MCF 10A (cell line): ENCODE measurements around the gene ANP32A. TPM values are rescaled to one million over a fixed set of nuclear protein-coding genes. Genes with fewer than 3 reads are reported as not detected.
"Not testable (repeated sequence)": the region's sequence is repeated elsewhere in the genome, so short reads cannot be mapped to it uniquely, and the experiment has no call there.

Experiments used
- Bru-seq: library from RNA; stranded (reverse); fragments of 400-500 nt; gene quantifications from one replicate; lab custom pipeline; 2021; lab: Mats Ljungman, UMichigan
- BruChase-seq, 2 experiments: library from RNA; stranded (reverse); fragments of 400-500 nt; gene quantifications; one replicate each; lab custom pipeline; 2021; lab: Mats Ljungman, UMichigan
- BruUV-seq: library from RNA; stranded (reverse); fragments of 400-500 nt; replicated peaks from 2 replicates; lab custom pipeline; 2021; lab: Mats Ljungman, UMichigan
- CTCF ChIA-PET: fragments of 300-600 bp; sonication (Branson Sonifier 250); formaldehyde crosslinking; extraction: SDS; loops from one replicate; lab custom pipeline; 2021; ENCODE audit warnings: antibody characterized with exemption, inconsistent platforms; lab: Yijun Ruan, JAX
- POLR2A ChIA-PET: fragments of 300-600, 350-650 bp; sonication (Branson Sonifier 250); formaldehyde crosslinking; extraction: SDS; loops from one replicate; lab custom pipeline; 2020; ENCODE audit warnings: antibody characterized with exemption, inconsistent platforms; lab: Yijun Ruan, JAX
- DNase-seq: peaks from one replicate; pipeline ENCODE4 v3.0.0-alpha.2; 2018; ENCODE audit not compliant: unreplicated experiment
- H3K27ac Mint-ChIP-seq: one replicate; pipeline ENCODE4 v1.8.0; 2022; ENCODE audit warnings: mild to moderate bottlenecking, low read depth, mixed read lengths; ENCODE audit not compliant: unreplicated experiment
- H3K27me3 Mint-ChIP-seq: one replicate; pipeline ENCODE4 v1.8.0; 2022; ENCODE audit warnings: mixed read lengths; ENCODE audit not compliant: insufficient read depth, unreplicated experiment
- H3K36me3 Mint-ChIP-seq: one replicate; pipeline ENCODE4 v1.8.0; 2022; ENCODE audit warnings: mild to moderate bottlenecking, moderate library complexity, mixed read lengths; ENCODE audit not compliant: insufficient read depth, unreplicated experiment
- H3K4me1 Mint-ChIP-seq: one replicate; pipeline ENCODE4 v1.8.0; 2022; ENCODE audit warnings: mixed read lengths; ENCODE audit not compliant: insufficient read depth, unreplicated experiment
- H3K4me3 Mint-ChIP-seq: one replicate; pipeline ENCODE4 v1.8.0; 2022; ENCODE audit warnings: mild to moderate bottlenecking, moderate library complexity, mixed read lengths; ENCODE audit not compliant: unreplicated experiment
- H3K9me3 Mint-ChIP-seq: one replicate; pipeline ENCODE4 v1.8.0; 2022; ENCODE audit warnings: mixed read lengths; ENCODE audit not compliant: unreplicated experiment
- intact Hi-C: fragments of 100-400 bp; cut with micrococcal nuclease; formaldehyde crosslinking; loops from 2 replicates; pipeline ENCODE4 v1.14.1; 2022
- long read RNA-seq: library from polyadenylated mRNA; stranded (forward); transcript quantifications from one replicate; pipeline ENCODE4 v2.0.0, GENCODE V29; 2022
- total RNA-seq: library from RNA; stranded (reverse); gene quantifications from 2 replicates; pipeline ENCODE4 v1.2.3, GENCODE V29; 2022
- TF ChIP-seq, protein P1 (sequence below): fragments of 200-600 bp; IDR thresholded peaks from one replicate; pipeline ENCODE4 v1.8.0; 2022; ENCODE audit warnings: antibody characterized with exemption, mild to moderate bottlenecking; ENCODE audit not compliant: unreplicated experiment

ANP32A gene
- 150 and 159 TPM in 2 replicates for total RNA-seq
- Bru-seq, nascent RNA: percentile 78 among the genes with signal in this experiment
- percentile 87 among the genes with signal in this experiment for BruChase-seq, experiment 1, labeled RNA remaining after a 6-hour chase
- BruChase-seq, experiment 2, labeled RNA remaining after a 2-hour chase: percentile 79 among the genes with signal in this experiment
- long read RNA-seq, transcript ANP32A-203 (7 exons, 2,440 nt): major isoform, 52 of 66 reads
- long read RNA-seq, partial matches to known transcripts: 3 of 66 reads
- long read RNA-seq, other reads (novel, unspliced or antisense): 11 of 66 reads

GRCh38 chr15:68820295-68821189, at the start of gene ANP32A:
TSS of gene ANP32A (minus strand) at chr15:68820895. CDS start at chr15:68820751, 144 bp downstream.
- DNase-seq: peak; percentile 94
- H3K4me1 Mint-ChIP-seq: peaks cover 26% of the 10 kb centered on the region
- H3K36me3 Mint-ChIP-seq: peaks cover 7% of the 10 kb centered on the region
- TF ChIP-seq, protein P1, sequence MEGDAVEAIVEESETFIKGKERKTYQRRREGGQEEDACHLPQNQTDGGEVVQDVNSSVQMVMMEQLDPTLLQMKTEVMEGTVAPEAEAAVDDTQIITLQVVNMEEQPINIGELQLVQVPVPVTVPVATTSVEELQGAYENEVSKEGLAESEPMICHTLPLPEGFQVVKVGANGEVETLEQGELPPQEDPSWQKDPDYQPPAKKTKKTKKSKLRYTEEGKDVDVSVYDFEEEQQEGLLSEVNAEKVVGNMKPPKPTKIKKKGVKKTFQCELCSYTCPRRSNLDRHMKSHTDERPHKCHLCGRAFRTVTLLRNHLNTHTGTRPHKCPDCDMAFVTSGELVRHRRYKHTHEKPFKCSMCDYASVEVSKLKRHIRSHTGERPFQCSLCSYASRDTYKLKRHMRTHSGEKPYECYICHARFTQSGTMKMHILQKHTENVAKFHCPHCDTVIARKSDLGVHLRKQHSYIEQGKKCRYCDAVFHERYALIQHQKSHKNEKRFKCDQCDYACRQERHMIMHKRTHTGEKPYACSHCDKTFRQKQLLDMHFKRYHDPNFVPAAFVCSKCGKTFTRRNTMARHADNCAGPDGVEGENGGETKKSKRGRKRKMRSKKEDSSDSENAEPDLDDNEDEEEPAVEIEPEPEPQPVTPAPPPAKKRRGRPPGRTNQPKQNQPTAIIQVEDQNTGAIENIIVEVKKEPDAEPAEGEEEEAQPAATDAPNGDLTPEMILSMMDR: no peak
- intact Hi-C loops: loop anchor here (2.0 kb wide), 1 partner anchor 54 kb away; no protein-coding TSS in a partner anchor
- BruUV-seq: no TSS peak
- H3K4me3 Mint-ChIP-seq: peak within 1 kb of the TSS; percentile 96
- CTCF ChIA-PET: interaction anchor here (0.9 kb wide), 1 partner anchor 26 kb away, joined by 3 read pairs; no protein-coding TSS in a partner anchor
- no peaks in the 10 kb centered on the region for H3K9me3 Mint-ChIP-seq
- POLR2A ChIA-PET: interaction anchor here (0.6 to 2.6 kb wide), 14 partner anchors 13 to 633 kb away, joined by 3 to 23 read pairs (median 3); partner anchors contain the start of gene RPLP1
- no peaks in the 10 kb centered on the region for H3K27me3 Mint-ChIP-seq
- peak within 1 kb of the TSS; percentile 96 for H3K27ac Mint-ChIP-seq

GRCh38 chr15:68868296-68868695, 47.6 kb upstream of the ANP32A start:
- CTCF ChIA-PET: interaction anchor here (1.1 to 2.4 kb wide), 6 partner anchors 55 to 318 kb away, joined by 3 to 7 read pairs (median 4); no protein-coding TSS in a partner anchor
- intact Hi-C loops: no loop called here

DNA sequence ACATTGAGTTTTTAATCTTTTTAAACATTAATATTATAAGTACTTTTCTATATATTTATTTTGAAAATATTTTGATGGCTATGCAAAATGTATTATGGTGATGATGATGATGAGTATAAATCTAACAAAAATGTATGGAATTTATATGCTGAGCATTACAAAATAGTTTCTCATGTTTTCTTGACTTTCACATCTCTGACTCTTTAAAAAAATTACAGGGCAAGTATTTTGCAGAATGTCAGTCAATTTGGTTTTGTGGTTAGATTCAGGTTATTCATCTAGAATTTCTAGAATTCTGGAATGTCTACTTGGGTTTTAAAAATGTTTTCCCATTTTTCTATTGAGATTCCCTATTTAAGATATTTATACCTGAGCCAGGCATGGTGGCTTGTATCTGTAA, 41.7 kb upstream of the ANP32A start:
- no peak overlapping the region for H3K27ac Mint-ChIP-seq
- TF ChIP-seq, protein P1: no peak
- POLR2A ChIA-PET: no interaction called here
- CTCF ChIA-PET: interaction anchor here (0.8 kb wide), 1 partner anchor 62 kb away, joined by 3 read pairs; no protein-coding TSS in a partner anchor
- no peak overlapping the region for H3K4me3 Mint-ChIP-seq
- H3K4me1 Mint-ChIP-seq: no peaks in the 10 kb centered on the region
- no TSS peak for BruUV-seq
- intact Hi-C loops: no loop called here
- peaks cover 3% of the 10 kb centered on the region for H3K9me3 Mint-ChIP-seq
- no peaks in the 10 kb centered on the region for H3K36me3 Mint-ChIP-seq
- no peak for DNase-seq
- peaks cover 31% of the 10 kb centered on the region for H3K27me3 Mint-ChIP-seq

More at GRCh38 chr15:68868296-68868695, 47.6 kb upstream of the ANP32A start:
- Mint-ChIP-seq H3K27me3 (peaks cover 49% of the 10 kb centered on the region), H3K9me3 (no peaks in the 10 kb centered on the region), H3K4me3 (no peak overlapping the region), H3K36me3 (no peaks in the 10 kb centered on the region), H3K4me1 (no peaks in the 10 kb centered on the region), H3K27ac (no peak overlapping the region)
- no peak for DNase-seq
- TF ChIP-seq, protein P1: no peak
- POLR2A ChIA-PET: interaction anchor here (1.1 to 1.2 kb wide), 2 partner anchors 48 to 57 kb away, joined by 3 to 4 read pairs; partner anchors contain the start of gene ANP32A
- no TSS peak for BruUV-seq

GRCh38 chr15:68858666-68859065, 38.0 kb upstream of the ANP32A start:
- H3K27ac Mint-ChIP-seq, DNase-seq, H3K4me3 Mint-ChIP-seq, intact Hi-C loops, BruUV-seq, H3K36me3 Mint-ChIP-seq, POLR2A ChIA-PET, H3K4me1 Mint-ChIP-seq: not testable (repeated sequence)
- H3K9me3 Mint-ChIP-seq: peaks cover 16% of the 10 kb centered on the region
- H3K27me3 Mint-ChIP-seq: peaks cover 37% of the 10 kb centered on the region
- CTCF ChIA-PET: interaction anchor here (1.4 kb wide), 1 partner anchor 17 kb away, joined by 5 read pairs; no protein-coding TSS in a partner anchor

DNA sequence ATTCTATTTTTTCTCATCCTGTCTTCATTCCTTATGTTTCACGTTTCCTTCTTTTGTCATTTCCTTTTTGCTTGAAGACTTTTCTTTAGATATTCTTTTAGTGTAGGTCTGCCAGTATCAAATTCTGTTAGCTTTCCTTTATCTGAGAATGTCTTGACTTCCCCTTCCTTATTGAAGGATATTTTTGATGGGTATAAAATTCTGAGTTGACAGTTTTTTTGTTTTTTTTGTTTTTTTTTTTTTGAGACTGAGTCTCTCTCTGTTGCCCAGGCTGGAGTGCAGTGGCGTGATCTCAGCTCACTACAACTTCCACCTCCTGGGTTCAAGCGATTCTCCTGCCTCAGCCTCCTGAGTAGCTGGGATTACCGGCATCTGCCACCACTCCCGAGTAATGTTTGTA, 36.7 kb upstream of the ANP32A start:
- CTCF ChIA-PET: interaction anchor here (1.4 kb wide), 1 partner anchor 18 kb away, joined by 5 read pairs; no protein-coding TSS in a partner anchor
- peaks cover 16% of the 10 kb centered on the region for H3K9me3 Mint-ChIP-seq
- H3K4me3 Mint-ChIP-seq, BruUV-seq, DNase-seq, H3K27ac Mint-ChIP-seq, intact Hi-C loops, H3K4me1 Mint-ChIP-seq, POLR2A ChIA-PET, H3K36me3 Mint-ChIP-seq: not testable (repeated sequence)
- peaks cover 35% of the 10 kb centered on the region for H3K27me3 Mint-ChIP-seq
